C4-2B (cell line): ENCODE data around the gene WDR89.

Experiments
- H3K27ac ChIP-seq: fragments of 450-650 bp; 2 replicates; pipeline ENCODE4 v1.5.1; 2017
- CTCF ChIP-seq: fragments of 450-650 bp; conservative IDR thresholded peaks from 2 replicates; pipeline ENCODE4 v1.5.1; 2017; ENCODE audit warnings: mild to moderate bottlenecking
- ZFX ChIP-seq: fragments of 450-650 bp; IDR thresholded peaks from 2 replicates; pipeline ENCODE4 v1.6.1; 2017

WDR89 gene

GRCh38 chr14:63555572-63555971 is 86.1 kb downstream of the WDR89 start:
- no peak overlapping the region for H3K27ac ChIP-seq
- no peak for TF ChIP-seq ZFX
- TF ChIP-seq CTCF, result no peak

- no peak overlapping the region for H3K27ac ChIP-seq
- no peak for TF ChIP-seq ZFX
- no peak for TF ChIP-seq CTCF
These were observed 90.3 kb downstream of the WDR89 start for GRCh38 chr14:63551332-63551731.

- H3K27ac ChIP-seq, result no peak overlapping the region
- TF ChIP-seq CTCF, result no peak
These were observed 93.8 kb downstream of the WDR89 start for GRCh38 chr14:63547798-63548335.
